ENCODE results near the gene C7orf25.

DNA sequence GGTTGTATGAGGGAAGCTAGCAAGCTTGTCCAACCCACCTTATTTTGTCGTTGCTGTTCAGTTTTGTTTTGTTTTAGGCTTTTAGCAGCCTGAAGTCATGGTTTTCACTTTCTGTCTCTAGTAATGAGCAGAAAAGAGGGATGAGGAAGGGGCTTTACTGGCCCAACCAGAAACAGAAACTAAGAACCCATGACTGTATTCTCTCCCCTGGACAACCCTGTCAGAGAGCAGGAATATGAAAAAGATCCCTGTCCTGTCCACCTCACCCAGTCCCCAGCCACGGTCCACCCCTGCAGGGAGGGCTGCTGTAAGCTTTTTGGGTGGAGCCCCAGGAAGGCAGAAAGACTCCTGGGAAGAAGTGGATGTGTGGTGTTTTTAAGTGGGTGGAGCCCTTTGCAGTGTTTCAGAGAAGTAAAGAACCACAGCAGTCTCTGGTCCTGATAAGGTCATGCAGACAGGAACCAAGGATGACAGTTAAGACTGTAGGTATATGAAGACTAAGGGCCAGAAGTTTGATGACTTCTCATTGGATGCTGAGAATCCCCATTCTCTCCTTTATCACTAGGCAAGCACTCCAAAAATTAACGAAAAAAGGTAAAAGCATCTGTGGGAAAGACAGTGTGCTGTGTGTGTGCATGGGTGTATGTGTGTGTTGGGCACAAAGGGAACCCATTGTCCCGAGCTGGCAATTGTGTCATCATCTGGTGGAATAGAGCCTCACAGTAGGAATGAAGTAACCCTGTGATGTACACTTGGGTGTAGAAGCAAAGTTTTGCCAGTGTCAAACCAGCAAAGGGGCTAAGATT lies 34.2 kb upstream of the C7orf25 start:
- TF ChIP-seq, protein P1, sequence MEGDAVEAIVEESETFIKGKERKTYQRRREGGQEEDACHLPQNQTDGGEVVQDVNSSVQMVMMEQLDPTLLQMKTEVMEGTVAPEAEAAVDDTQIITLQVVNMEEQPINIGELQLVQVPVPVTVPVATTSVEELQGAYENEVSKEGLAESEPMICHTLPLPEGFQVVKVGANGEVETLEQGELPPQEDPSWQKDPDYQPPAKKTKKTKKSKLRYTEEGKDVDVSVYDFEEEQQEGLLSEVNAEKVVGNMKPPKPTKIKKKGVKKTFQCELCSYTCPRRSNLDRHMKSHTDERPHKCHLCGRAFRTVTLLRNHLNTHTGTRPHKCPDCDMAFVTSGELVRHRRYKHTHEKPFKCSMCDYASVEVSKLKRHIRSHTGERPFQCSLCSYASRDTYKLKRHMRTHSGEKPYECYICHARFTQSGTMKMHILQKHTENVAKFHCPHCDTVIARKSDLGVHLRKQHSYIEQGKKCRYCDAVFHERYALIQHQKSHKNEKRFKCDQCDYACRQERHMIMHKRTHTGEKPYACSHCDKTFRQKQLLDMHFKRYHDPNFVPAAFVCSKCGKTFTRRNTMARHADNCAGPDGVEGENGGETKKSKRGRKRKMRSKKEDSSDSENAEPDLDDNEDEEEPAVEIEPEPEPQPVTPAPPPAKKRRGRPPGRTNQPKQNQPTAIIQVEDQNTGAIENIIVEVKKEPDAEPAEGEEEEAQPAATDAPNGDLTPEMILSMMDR (IDR thresholded peaks at IDR 0.05; ENCODE audit: insufficient read depth, low read depth, low read length) = no peak
- no peak for TF ChIP-seq EZH2 (IDR thresholded peaks at IDR 0.05; ENCODE audit: insufficient read depth, low read length)
